Measurements from ENCODE around the gene ZDHHC11.
"Not testable (repeated sequence)": the region's sequence is repeated elsewhere in the genome, so short reads cannot be mapped to it uniquely, and the experiment has no call there.

The ZDHHC11 gene

GRCh38 chr5:760363-761058 is 90.3 kb downstream of the ZDHHC11 start:
- in situ Hi-C loops (cut with HindIII; ENCODE audit: low pct_unique_long_range_greater_than_20kb, low sequenced_read_pairs): no loop called here
- no peak for TF ChIP-seq JUND (IDR thresholded peaks at IDR 0.05; ENCODE audit: low read depth)
- DNase-seq (ENCODE audit: low read depth in 1 of 2, low spot score in 1 of 2): peak in 1 of 2 experiments; percentile 59

- in situ Hi-C loops (cut with HindIII; ENCODE audit: low pct_unique_long_range_greater_than_20kb, low sequenced_read_pairs): no loop called here
- DNase-seq (ENCODE audit: low read depth in 1 of 2, low spot score in 1 of 2): peak in 1 of 2 experiments; percentile 44
- no peak for TF ChIP-seq JUND (IDR thresholded peaks at IDR 0.05; ENCODE audit: low read depth)
Observed at GRCh38 chr5:759781-760362, 90.9 kb downstream of the ZDHHC11 start.

- no peak for TF ChIP-seq JUND (IDR thresholded peaks at IDR 0.05; ENCODE audit: low read depth)
- in situ Hi-C loops (cut with HindIII; ENCODE audit: low pct_unique_long_range_greater_than_20kb, low sequenced_read_pairs): no loop called here
- DNase-seq (ENCODE audit: low read depth in 1 of 2, low spot score in 1 of 2): peak; percentile 68 to 79
Observed at GRCh38 chr5:759111-759751, 91.6 kb downstream of the ZDHHC11 start.

GRCh38 chr5:758698-759053 is 92.1 kb downstream of the ZDHHC11 start:
- no peak for DNase-seq (ENCODE audit: low read depth in 1 of 2, low spot score in 1 of 2)
- in situ Hi-C loops (cut with HindIII; ENCODE audit: low pct_unique_long_range_greater_than_20kb, low sequenced_read_pairs): no loop called here
- TF ChIP-seq JUND (IDR thresholded peaks at IDR 0.05; ENCODE audit: low read depth): no peak

- in situ Hi-C loops (cut with HindIII; ENCODE audit: low pct_unique_long_range_greater_than_20kb, low sequenced_read_pairs): no loop called here
- peak in 1 of 2 experiments; percentile 73 for DNase-seq (ENCODE audit: low read depth in 1 of 2, low spot score in 1 of 2)
- no peak for TF ChIP-seq JUND (IDR thresholded peaks at IDR 0.05; ENCODE audit: low read depth)
Observed at GRCh38 chr5:757931-758697, 92.7 kb downstream of the ZDHHC11 start.

- in situ Hi-C loops (cut with HindIII; ENCODE audit: low pct_unique_long_range_greater_than_20kb, low sequenced_read_pairs): no loop called here
- no peak for TF ChIP-seq JUND (IDR thresholded peaks at IDR 0.05; ENCODE audit: low read depth)
- DNase-seq (ENCODE audit: low read depth in 1 of 2, low spot score in 1 of 2): peak in 1 of 2 experiments; percentile 71
Observed at GRCh38 chr5:757346-757930, 93.3 kb downstream of the ZDHHC11 start.

- TF ChIP-seq JUND (IDR thresholded peaks at IDR 0.05; ENCODE audit: low read depth): no peak
- in situ Hi-C loops (cut with HindIII; ENCODE audit: low pct_unique_long_range_greater_than_20kb, low sequenced_read_pairs): no loop called here
- peak in 1 of 2 experiments; percentile 69 for DNase-seq (ENCODE audit: low read depth in 1 of 2, low spot score in 1 of 2)
Observed at GRCh38 chr5:756865-757345, 93.9 kb downstream of the ZDHHC11 start.

GRCh38 chr5:756171-756570 is 94.6 kb downstream of the ZDHHC11 start:
- DNase-seq (ENCODE audit: low read depth in 1 of 2, low spot score in 1 of 2): no peak
- no peak for TF ChIP-seq JUND (IDR thresholded peaks at IDR 0.05; ENCODE audit: low read depth)
- in situ Hi-C loops (cut with HindIII; ENCODE audit: low pct_unique_long_range_greater_than_20kb, low sequenced_read_pairs): no loop called here

GRCh38 chr5:754143-754632 is 96.6 kb downstream of the ZDHHC11 start:
- in situ Hi-C loops (cut with HindIII; ENCODE audit: low pct_unique_long_range_greater_than_20kb, low sequenced_read_pairs); DNase-seq (ENCODE audit: low read depth in 1 of 2, low spot score in 1 of 2): not testable (repeated sequence)

GRCh38 chr5:753567-754142 is 97.1 kb downstream of the ZDHHC11 start:
- in situ Hi-C loops (cut with HindIII; ENCODE audit: low pct_unique_long_range_greater_than_20kb, low sequenced_read_pairs); DNase-seq (ENCODE audit: low read depth in 1 of 2, low spot score in 1 of 2): not testable (repeated sequence)

- DNase-seq (ENCODE audit: low read depth in 1 of 2, low spot score in 1 of 2); in situ Hi-C loops (cut with HindIII; ENCODE audit: low pct_unique_long_range_greater_than_20kb, low sequenced_read_pairs): not testable (repeated sequence)
Observed at GRCh38 chr5:752532-753115, 98.2 kb downstream of the ZDHHC11 start.

- in situ Hi-C loops (cut with HindIII; ENCODE audit: low pct_unique_long_range_greater_than_20kb, low sequenced_read_pairs); DNase-seq (ENCODE audit: low read depth in 1 of 2, low spot score in 1 of 2): not testable (repeated sequence)
Observed at GRCh38 chr5:751992-752391, 98.8 kb downstream of the ZDHHC11 start.

Data from T47D (cell line).